HepG2 (cell line): Measurements from ENCODE around the gene PRDX5. TPM values are rescaled to one million over a fixed set of nuclear protein-coding genes. Genes with fewer than 3 reads are reported as not detected.

ENCODE experiments used
- BRD4 ChIP-seq: sonication (generic); formaldehyde crosslinking; IDR thresholded peaks from 2 replicates; pipeline ENCODE4 v1.4.0; 2020; ENCODE audit warnings: missing genetic modification reagents
- CBX5 ChIP-seq: sonication (generic); formaldehyde crosslinking; IDR thresholded peaks from 2 replicates; pipeline ENCODE4 v1.4.0; 2020; ENCODE audit warnings: missing genetic modification reagents, borderline replicate concordance
- DR1 ChIP-seq: sonication (generic); formaldehyde crosslinking; IDR thresholded peaks from 2 replicates; pipeline ENCODE4 v1.8.0; 2021; ENCODE audit warnings: mild to moderate bottlenecking, missing genetic modification reagents, inconsistent platforms
- ELF3 ChIP-seq: IDR thresholded peaks from 2 replicates; pipeline ENCODE4 v1.6.1; 2016; ENCODE audit warnings: missing genetic modification reagents, missing compliant biosample characterization
- HNRNPL ChIP-seq: fragments of 200-400 bp; formaldehyde crosslinking; IDR thresholded peaks from 2 replicates; pipeline ENCODE4 v1.6.1; 2017; ENCODE audit warnings: mild to moderate bottlenecking, low read depth, low read length
- HNRNPLL ChIP-seq: fragments of 200-400 bp; formaldehyde crosslinking; IDR thresholded peaks from 2 replicates; pipeline ENCODE4 v1.6.1; 2017; ENCODE audit warnings: mild to moderate bottlenecking, low read depth, low read length; ENCODE audit not compliant: poor library complexity, severe bottlenecking
- KLF16 ChIP-seq, 2 experiments: sonication (generic) in 1 of 2; formaldehyde crosslinking in 1 of 2; IDR thresholded peaks; 2 replicates each; pipeline versions ENCODE4 v1.6.1 to v1.8.0; 2016 to 2023; ENCODE audit warnings: missing genetic modification reagents in 2 of 2, missing compliant biosample characterization in 1 of 2
- LCORL ChIP-seq, 2 experiments: fragments of 450-650 bp in 1 of 2; sonication (generic) in 1 of 2; formaldehyde crosslinking in 1 of 2; IDR thresholded peaks; 2 replicates each; pipeline versions ENCODE4 v1.5.0 to v1.6.1; 2017 to 2020; ENCODE audit warnings: antibody characterized with exemption in 1 of 2, missing genetic modification reagents in 1 of 2
- MTA1 ChIP-seq: sonication (generic); formaldehyde crosslinking; IDR thresholded peaks from 2 replicates; pipeline ENCODE4 v1.4.0; 2020; ENCODE audit warnings: missing genetic modification reagents, mild to moderate bottlenecking, borderline replicate concordance
- PTBP1 ChIP-seq: fragments of 200-400 bp; formaldehyde crosslinking; IDR thresholded peaks from 2 replicates; pipeline ENCODE4 v1.6.1; 2018; ENCODE audit warnings: low read length, low read depth; ENCODE audit not compliant: poor library complexity, severe bottlenecking
- RFX1 ChIP-seq: fragments of 450-650 bp; IDR thresholded peaks from 2 replicates; pipeline ENCODE4 v1.6.1; 2017
- RXRA ChIP-seq: sonication (generic); formaldehyde crosslinking; IDR thresholded peaks from 2 replicates; pipeline ENCODE4 v1.5.1; 2020; ENCODE audit warnings: missing genetic modification reagents
- SALL1 ChIP-seq: sonication (generic); formaldehyde crosslinking; IDR thresholded peaks from 2 replicates; pipeline ENCODE4 v1.8.0; 2022; ENCODE audit warnings: mild to moderate bottlenecking, missing genetic modification reagents
- SMAD1 ChIP-seq: sonication (generic); formaldehyde crosslinking; IDR thresholded peaks from 2 replicates; pipeline ENCODE4 v1.4.0; 2020; ENCODE audit warnings: missing genetic modification reagents, low read depth, mild to moderate bottlenecking, borderline replicate concordance
- SP140L ChIP-seq: sonication (generic); formaldehyde crosslinking; IDR thresholded peaks from 2 replicates; pipeline ENCODE4 v1.4.0; 2020; ENCODE audit warnings: missing genetic modification reagents, borderline replicate concordance
- TBX2 ChIP-seq: sonication (generic); formaldehyde crosslinking; IDR thresholded peaks from 2 replicates; pipeline ENCODE4 v1.5.0; 2020; ENCODE audit warnings: missing genetic modification reagents, mild to moderate bottlenecking, borderline replicate concordance
- TFDP2 ChIP-seq: sonication (generic); formaldehyde crosslinking; IDR thresholded peaks from 2 replicates; pipeline ENCODE4 v1.4.0; 2020; ENCODE audit warnings: missing genetic modification reagents
- TIGD3 ChIP-seq: sonication (generic); formaldehyde crosslinking; IDR thresholded peaks from 2 replicates; pipeline ENCODE4 v1.5.1; 2020; ENCODE audit warnings: mild to moderate bottlenecking, missing genetic modification reagents, borderline replicate concordance
- ZBTB34 ChIP-seq: sonication (generic); formaldehyde crosslinking; IDR thresholded peaks from 2 replicates; pipeline ENCODE4 v1.8.0; 2022; ENCODE audit warnings: mild to moderate bottlenecking, missing genetic modification reagents
- ZEB1 ChIP-seq: IDR thresholded peaks from 2 replicates; pipeline ENCODE4 v1.6.1; 2012; ENCODE audit warnings: mild to moderate bottlenecking, low read depth, inconsistent platforms; ENCODE audit not compliant: insufficient replicate concordance
- ZNF432 ChIP-seq: sonication (generic); formaldehyde crosslinking; IDR thresholded peaks from 2 replicates; pipeline ENCODE4 v1.5.0; 2020; ENCODE audit warnings: missing genetic modification reagents, mild to moderate bottlenecking, borderline replicate concordance
- ZNF577 ChIP-seq: sonication (generic); formaldehyde crosslinking; IDR thresholded peaks from 2 replicates; pipeline ENCODE4 v1.4.0; 2020; ENCODE audit warnings: mild to moderate bottlenecking, low read depth, missing genetic modification reagents, borderline replicate concordance
- ZNF639 ChIP-seq: conservative IDR thresholded peaks from 2 replicates; pipeline ENCODE4 v1.6.1; 2018; ENCODE audit warnings: missing genetic modification reagents
- ZNF672 ChIP-seq: sonication (generic); formaldehyde crosslinking; IDR thresholded peaks from 2 replicates; pipeline ENCODE4 v1.8.1; 2022; ENCODE audit warnings: missing genetic modification reagents
- ZNF792 ChIP-seq: IDR thresholded peaks from 2 replicates; pipeline ENCODE4 v1.6.1; 2016
- polyA plus RNA-seq, 8 experiments: library from polyadenylated mRNA; depleted of rRNA in 3 of 8; stranded (reverse) in 7 of 8; unstranded in 1 of 8; fragments of >200 nt; fragmentation: Illumina TruSeq in 4 of 8; extraction: Trizol in 4 of 8; gene quantifications; 2 replicates each; pipeline versions ENCODE4 v1.2.1 to v1.2.3, GENCODE V29; 2011 to 2016; ENCODE audit warnings: low read depth in 4 of 8, missing spikeins in 1 of 8, mixed read lengths in 1 of 8; ENCODE audit not compliant: insufficient read depth in 1 of 8
- total RNA-seq, 5 experiments: library from RNA; depleted of rRNA; stranded (reverse); fragments of >200 nt; fragmentation: Illumina TruSeq; extraction: Trizol; gene quantifications; 2 replicates each; pipeline ENCODE4 v1.2.3, GENCODE V29; 2016; ENCODE audit warnings: low read depth in 1 of 5

Gene PRDX5
- total and polyA plus RNA-seq, 2 of the 13 experiments (the other 11 are each of a cell fraction or from before 2014, with no cell fraction given), result 215 to 311 TPM

- TF ChIP-seq TIGD3 (CRISPR knock-in tag) (no peak), ZBTB34 (CRISPR knock-in tag) (no peak), RFX1 (no peak), HNRNPL (peak; percentile 90), SALL1 (CRISPR knock-in tag) (peak; percentile 69), SMAD1 (CRISPR knock-in tag) (no peak), ZNF432 (CRISPR knock-in tag) (no peak), ZNF672 (CRISPR knock-in tag) (no peak), ZNF792 (CRISPR knock-in tag) (peak; percentile 79), ELF3 (CRISPR knock-in tag) (peak; percentile 86), LCORL (IDR thresholded peaks at IDR 0.05) (no peak), LCORL (CRISPR knock-in tag; IDR thresholded peaks at IDR 0.05) (peak; percentile 49; the same call in 1 of the 2 replicates), ZNF577 (CRISPR knock-in tag) (no peak), ZEB1 (peak; percentile 33), HNRNPLL (peak; percentile 48), CBX5 (CRISPR knock-in tag) (peak; percentile 48; the same call in 1 of the 2 replicates), BRD4 (CRISPR knock-in tag) (no peak), KLF16 (CRISPR knock-in tag; IDR thresholded peaks at IDR 0.05) (peak in 1 of 2 experiments; percentile 76; a peak in 2 of 4 replicates), SP140L (CRISPR knock-in tag) (0 out of 2 replicates have a peak, but pooled peaks have one; percentile 51), RXRA (peak; percentile 51; the same call in 1 of the 2 replicates), ZNF639 (peak; percentile 58; the same call in 1 of the 2 replicates), TBX2 (CRISPR knock-in tag) (peak; percentile 54; the same call in 1 of the 2 replicates), TFDP2 (CRISPR knock-in tag) (peak; percentile 43; the same call in 1 of the 2 replicates), PTBP1 (no peak), DR1 (CRISPR knock-in tag) (no peak), MTA1 (peak; percentile 70; the same call in 1 of the 2 replicates)
Measured at GRCh38 chr11:64355078-64355940, 37.4 kb downstream of the PRDX5 start (continued).
